Measurements from ENCODE around the gene THBS2. TPM values are rescaled to one million over a fixed set of nuclear protein-coding genes. Genes with fewer than 3 reads are reported as not detected.
A peak's percentile ranks its signal among the peaks of the same experiment; 100 is the strongest.
"Not testable (repeated sequence)": the region's sequence is repeated elsewhere in the genome, so short reads cannot be mapped to it uniquely, and the experiment has no call there.

THBS2 gene
- total RNA-seq (1,000 to 10,000 TPM in 1 of 2 donors, 100 to 1,000 TPM in 1; 700 to 1,026 TPM), polyA plus RNA-seq (100 to 1,000 TPM in 1 of 2 donors, 10 to 100 TPM in 1; 68.6 to 378 TPM)
- long read RNA-seq, donor 1, full-length matches to known transcripts: 49 of 681 reads
- long read RNA-seq, donor 1, partial matches to known transcripts: 513 of 681 reads
- long read RNA-seq, donor 1, other reads (novel, unspliced or antisense): 119 of 681 reads
- long read RNA-seq, donor 2, full-length matches to known transcripts: 384 of 889 reads
- long read RNA-seq, donor 2, partial matches to known transcripts: 408 of 889 reads
- long read RNA-seq, donor 2, other reads (novel, unspliced or antisense): 97 of 889 reads

- H3K36me3 ChIP-seq (ENCODE audit: control insufficient read depth in 1 of 2, insufficient read depth in 2 of 2, low read length in 1 of 2): peaks cover 0 to 3% of the 10 kb centered on the region in 2 donors
- H3K27me3 ChIP-seq (ENCODE audit: control insufficient read depth in 1 of 2, insufficient read depth in 2 of 2, low read length in 1 of 2): no peaks in the 10 kb centered on the region
- intact Hi-C loops (cut with DNase I): loop anchor here in 1 of 2 donors (5.0 kb wide), 2 partner anchors 81 to 199 kb away; no protein-coding TSS in a partner anchor
- DNase-seq (peak; percentile 91 to 94), ATAC-seq (ENCODE audit: low FRiP score) (peak; percentile 86)
- peak within 1 kb of the TSS in 1 of 2 donors; percentile 73 for H3K27ac ChIP-seq (ENCODE audit: low read depth in 1 of 2, low read length in 2 of 2)
- WGBS, 2 donors: 0 to 1% methylated on average over 34 of the region's 34 CpGs
- H3K9me3 ChIP-seq (ENCODE audit: control insufficient read depth, low read length): no peaks in the 10 kb centered on the region
- H3K4me1 ChIP-seq (ENCODE audit: control insufficient read depth in 1 of 2, insufficient read depth in 2 of 2, low read length in 2 of 2): no peaks in the 10 kb centered on the region
- peak within 1 kb of the TSS; percentile 60 to 68 for H3K4me3 ChIP-seq (ENCODE audit: low read length in 2 of 2)
Measured at GRCh38 chr6:169253337-169254238, at the start of gene THBS2. TSS of gene THBS2 (minus strand) at chr6:169253846. CDS start at chr6:169250784, 3,062 bp downstream.

GRCh38 chr6:169302716-169303115 lies 49.1 kb upstream of the THBS2 start:
- no peak for ATAC-seq (ENCODE audit: low FRiP score)

GRCh38 chr6:169302255-169302654 lies 48.6 kb upstream of the THBS2 start:
- intact Hi-C loops (cut with DNase I): no loop called here
- no peaks in the 10 kb centered on the region for H3K36me3 ChIP-seq (ENCODE audit: control insufficient read depth in 1 of 2, insufficient read depth in 2 of 2, low read length in 1 of 2)
- no peaks in the 10 kb centered on the region for H3K27me3 ChIP-seq (ENCODE audit: control insufficient read depth in 1 of 2, insufficient read depth in 2 of 2, low read length in 1 of 2)
- H3K4me3 ChIP-seq (ENCODE audit: low read length in 2 of 2): no peak overlapping the region
- DNase-seq (no peak), ATAC-seq (ENCODE audit: low FRiP score) (peak; percentile 57)
- no peaks in the 10 kb centered on the region for H3K4me1 ChIP-seq (ENCODE audit: control insufficient read depth in 1 of 2, insufficient read depth in 2 of 2, low read length in 2 of 2)
- no peak overlapping the region for H3K27ac ChIP-seq (ENCODE audit: low read depth in 1 of 2, low read length in 2 of 2)
- H3K9me3 ChIP-seq (ENCODE audit: control insufficient read depth, low read length): no peaks in the 10 kb centered on the region

More at GRCh38 chr6:169302716-169303115, 49.1 kb upstream of the THBS2 start:
- intact Hi-C loops (cut with DNase I): no loop called here
- no peaks in the 10 kb centered on the region for H3K36me3 ChIP-seq (ENCODE audit: control insufficient read depth in 1 of 2, insufficient read depth in 2 of 2, low read length in 1 of 2)
- no peak overlapping the region for H3K27ac ChIP-seq (ENCODE audit: low read depth in 1 of 2, low read length in 2 of 2)
- WGBS, 2 donors: 62 to 67% methylated on average over 3 of the region's 3 CpGs
- no peak overlapping the region for H3K4me3 ChIP-seq (ENCODE audit: low read length in 2 of 2)
- H3K9me3 ChIP-seq (ENCODE audit: control insufficient read depth, low read length): no peaks in the 10 kb centered on the region
- no peaks in the 10 kb centered on the region for H3K4me1 ChIP-seq (ENCODE audit: control insufficient read depth in 1 of 2, insufficient read depth in 2 of 2, low read length in 2 of 2)
- no peak for DNase-seq
- no peaks in the 10 kb centered on the region for H3K27me3 ChIP-seq (ENCODE audit: control insufficient read depth in 1 of 2, insufficient read depth in 2 of 2, low read length in 1 of 2)

GRCh38 chr6:169300916-169301315 lies 47.3 kb upstream of the THBS2 start:
- intact Hi-C loops (cut with DNase I): no loop called here
- ATAC-seq (ENCODE audit: low FRiP score) (no peak), DNase-seq (no peak)
- Histone ChIP-seq H3K36me3 (ENCODE audit: control insufficient read depth in 1 of 2, insufficient read depth in 2 of 2, low read length in 1 of 2) (no peaks in the 10 kb centered on the region), H3K9me3 (ENCODE audit: control insufficient read depth, low read length) (no peaks in the 10 kb centered on the region), H3K4me1 (ENCODE audit: control insufficient read depth in 1 of 2, insufficient read depth in 2 of 2, low read length in 2 of 2) (no peaks in the 10 kb centered on the region), H3K4me3 (ENCODE audit: low read length in 2 of 2) (no peak overlapping the region), H3K27me3 (ENCODE audit: control insufficient read depth in 1 of 2, insufficient read depth in 2 of 2, low read length in 1 of 2) (no peaks in the 10 kb centered on the region), H3K27ac (ENCODE audit: low read depth in 1 of 2, low read length in 2 of 2) (no peak overlapping the region)
- 77 to 84% methylated on average over 4 of the region's 4 CpGs for WGBS, 2 donors

DNA sequence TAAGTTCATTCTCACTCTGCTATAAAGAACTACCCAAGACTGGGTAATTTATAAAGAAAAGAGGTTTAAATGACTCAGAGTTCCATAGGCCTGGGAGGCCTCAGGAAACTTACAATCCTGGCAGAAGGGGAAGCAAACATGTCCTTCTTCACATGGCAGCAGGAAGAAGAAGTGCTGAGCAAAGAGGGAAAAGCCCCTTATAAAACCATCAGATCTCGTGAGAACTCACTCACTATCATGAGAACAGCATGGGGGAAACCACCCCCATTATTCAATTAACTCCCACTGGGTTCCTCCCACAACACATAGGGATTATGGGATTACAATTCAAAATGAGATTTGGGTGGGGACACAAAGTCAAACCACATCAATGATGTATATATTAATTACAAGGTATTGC lies 45.0 kb upstream of the THBS2 start:
- ATAC-seq (ENCODE audit: low FRiP score); intact Hi-C loops (cut with DNase I); H3K4me3 ChIP-seq (ENCODE audit: low read length in 2 of 2); H3K27me3 ChIP-seq (ENCODE audit: control insufficient read depth in 1 of 2, insufficient read depth in 2 of 2, low read length in 1 of 2); H3K27ac ChIP-seq (ENCODE audit: low read depth in 1 of 2, low read length in 2 of 2); H3K36me3 ChIP-seq (ENCODE audit: control insufficient read depth in 1 of 2, insufficient read depth in 2 of 2, low read length in 1 of 2); DNase-seq; H3K4me1 ChIP-seq (ENCODE audit: control insufficient read depth in 1 of 2, insufficient read depth in 2 of 2, low read length in 2 of 2); H3K9me3 ChIP-seq (ENCODE audit: control insufficient read depth, low read length): not testable (repeated sequence)
- 94 to 100% methylated on average over 1 of the region's 1 CpG for WGBS, 2 donors

GRCh38 chr6:169296622-169297021 lies 43.0 kb upstream of the THBS2 start:
- no peaks in the 10 kb centered on the region for H3K4me1 ChIP-seq (ENCODE audit: control insufficient read depth in 1 of 2, insufficient read depth in 2 of 2, low read length in 2 of 2)
- H3K9me3 ChIP-seq (ENCODE audit: control insufficient read depth, low read length): peaks cover 1% of the 10 kb centered on the region
- 63 to 84% methylated on average over 6 of the region's 6 CpGs for WGBS, 2 donors
- intact Hi-C loops (cut with DNase I): no loop called here
- H3K27ac ChIP-seq (ENCODE audit: low read depth in 1 of 2, low read length in 2 of 2): no peak overlapping the region
- no peak for DNase-seq
- ATAC-seq (ENCODE audit: low FRiP score): no peak
- H3K4me3 ChIP-seq (ENCODE audit: low read length in 2 of 2): no peak overlapping the region
- no peaks in the 10 kb centered on the region for H3K27me3 ChIP-seq (ENCODE audit: control insufficient read depth in 1 of 2, insufficient read depth in 2 of 2, low read length in 1 of 2)
- H3K36me3 ChIP-seq (ENCODE audit: control insufficient read depth in 1 of 2, insufficient read depth in 2 of 2, low read length in 1 of 2): no peaks in the 10 kb centered on the region

DNA sequence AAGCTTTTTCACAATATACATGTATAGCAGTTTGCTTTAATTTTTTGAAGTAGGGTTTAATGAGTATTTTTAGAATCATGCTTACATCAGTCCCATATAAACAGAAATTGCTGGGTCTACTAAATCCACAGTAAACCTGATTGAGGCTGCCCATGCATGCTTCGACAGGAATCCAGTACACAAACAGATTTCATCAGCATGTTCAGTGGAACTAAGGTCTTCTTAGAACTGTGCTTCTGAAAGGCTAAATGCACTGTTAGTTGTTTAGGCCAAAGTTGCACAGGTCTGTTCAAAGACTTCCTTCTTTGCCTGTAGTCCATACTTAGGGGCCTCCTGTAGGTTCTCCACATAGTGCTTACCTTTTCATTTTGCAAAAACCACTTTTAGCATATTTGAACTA lies 42.5 kb upstream of the THBS2 start:
- no peak overlapping the region for H3K4me3 ChIP-seq (ENCODE audit: low read length in 2 of 2)
- H3K36me3 ChIP-seq (ENCODE audit: control insufficient read depth in 1 of 2, insufficient read depth in 2 of 2, low read length in 1 of 2): no peaks in the 10 kb centered on the region
- no peaks in the 10 kb centered on the region for H3K4me1 ChIP-seq (ENCODE audit: control insufficient read depth in 1 of 2, insufficient read depth in 2 of 2, low read length in 2 of 2)
- 48 to 57% methylated on average over 1 of the region's 1 CpG for WGBS, 2 donors
- peaks cover 1% of the 10 kb centered on the region for H3K9me3 ChIP-seq (ENCODE audit: control insufficient read depth, low read length)
- no peaks in the 10 kb centered on the region for H3K27me3 ChIP-seq (ENCODE audit: control insufficient read depth in 1 of 2, insufficient read depth in 2 of 2, low read length in 1 of 2)
- intact Hi-C loops (cut with DNase I): no loop called here
- DNase-seq: no peak
- no peak overlapping the region for H3K27ac ChIP-seq (ENCODE audit: low read depth in 1 of 2, low read length in 2 of 2)
- no peak for ATAC-seq (ENCODE audit: low FRiP score)

DNA sequence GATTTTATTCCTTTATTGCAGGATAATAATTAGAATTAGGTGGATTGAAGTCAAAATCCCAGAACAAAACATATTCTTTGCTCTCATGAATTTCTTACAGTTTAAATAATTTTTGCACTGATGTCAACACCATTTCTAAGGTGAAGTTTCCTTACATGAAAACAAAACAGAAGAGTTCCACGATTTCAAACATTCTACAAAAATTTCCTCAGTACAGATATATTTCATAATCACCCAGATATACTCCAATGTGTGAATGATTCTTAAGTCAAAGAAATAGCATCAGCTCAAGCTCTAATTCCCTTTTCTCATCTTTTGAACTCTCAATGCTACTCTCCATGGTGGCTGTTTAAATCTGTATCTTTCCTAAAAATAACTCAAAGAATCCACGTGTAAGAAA lies 39.5 kb upstream of the THBS2 start:
- Histone ChIP-seq H3K27ac (ENCODE audit: low read depth in 1 of 2, low read length in 2 of 2) (no peak overlapping the region), H3K4me3 (ENCODE audit: low read length in 2 of 2) (no peak overlapping the region), H3K4me1 (ENCODE audit: control insufficient read depth in 1 of 2, insufficient read depth in 2 of 2, low read length in 2 of 2) (no peaks in the 10 kb centered on the region), H3K36me3 (ENCODE audit: control insufficient read depth in 1 of 2, insufficient read depth in 2 of 2, low read length in 1 of 2) (no peaks in the 10 kb centered on the region), H3K9me3 (ENCODE audit: control insufficient read depth, low read length) (peaks cover 1% of the 10 kb centered on the region), H3K27me3 (ENCODE audit: control insufficient read depth in 1 of 2, insufficient read depth in 2 of 2, low read length in 1 of 2) (no peaks in the 10 kb centered on the region)
- no peak for DNase-seq
- no peak for ATAC-seq (ENCODE audit: low FRiP score)
- intact Hi-C loops (cut with DNase I): no loop called here
- 37 to 46% methylated on average over 2 of the region's 2 CpGs for WGBS, 2 donors

Data from aorta (tissue), 5 donors.